Prostate gland (tissue), 2 donors: ENCODE measurements around the gene TSC22D1.

Source experiments
- CTCF ChIP-seq, 4 experiments: fragments of 200-600 bp in 2 of 4; fragments of 450-650 bp in 2 of 4; sonication (generic) in 2 of 4; IDR thresholded peaks; 1 replicate in 3 of 4; 2 replicates in 1 of 4; pipeline ENCODE4 v1.5.1; 2016 to 2019; ENCODE audit warnings: antibody characterized with exemption in 4 of 4, mild to moderate bottlenecking in 2 of 4, moderate library complexity in 2 of 4
- POLR2A ChIP-seq: fragments of 450-650 bp; IDR thresholded peaks from one replicate; pipeline ENCODE4 v1.6.1; 2016; ENCODE audit warnings: antibody characterized with exemption, mild to moderate bottlenecking
- POLR2AphosphoS5 ChIP-seq: sonication (generic); formaldehyde crosslinking; IDR thresholded peaks from one replicate; pipeline ENCODE4 v1.6.1; 2017; ENCODE audit warnings: antibody characterized with exemption

DNA sequence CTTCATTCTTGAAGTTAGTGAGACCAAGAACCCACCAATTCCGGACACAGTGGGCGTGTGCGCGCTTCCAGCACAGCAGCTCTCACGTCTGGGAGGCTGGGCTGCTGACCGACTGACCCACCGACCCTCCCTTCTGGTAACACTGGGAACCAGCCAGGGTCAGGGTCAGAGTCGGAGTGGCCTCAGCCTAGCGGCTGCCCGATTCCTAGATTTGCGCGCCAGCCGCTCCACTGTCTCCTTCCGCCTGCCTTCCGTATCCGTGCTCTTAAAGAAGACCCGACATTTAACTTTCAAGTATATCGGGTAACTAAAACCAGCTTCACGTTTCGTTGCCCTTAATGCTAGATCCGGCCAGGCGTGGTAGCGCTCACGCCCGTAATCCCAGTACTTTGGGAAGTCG lies 161.4 kb downstream of the TSC22D1 start:
- TF ChIP-seq CTCF (IDR thresholded peaks at IDR 0.05) = no peak
- TF ChIP-seq POLR2AphosphoS5 = no peak
- TF ChIP-seq POLR2A = no peak
